DMS 273 (cell line): ENCODE measurements around the gene OTOG.

Experiments
- DNase-seq: peaks from one replicate; lab custom pipeline; 2025; ENCODE audit not compliant: unreplicated experiment; lab: John Stamatoyannopoulos, UW

OTOG gene, protein sequence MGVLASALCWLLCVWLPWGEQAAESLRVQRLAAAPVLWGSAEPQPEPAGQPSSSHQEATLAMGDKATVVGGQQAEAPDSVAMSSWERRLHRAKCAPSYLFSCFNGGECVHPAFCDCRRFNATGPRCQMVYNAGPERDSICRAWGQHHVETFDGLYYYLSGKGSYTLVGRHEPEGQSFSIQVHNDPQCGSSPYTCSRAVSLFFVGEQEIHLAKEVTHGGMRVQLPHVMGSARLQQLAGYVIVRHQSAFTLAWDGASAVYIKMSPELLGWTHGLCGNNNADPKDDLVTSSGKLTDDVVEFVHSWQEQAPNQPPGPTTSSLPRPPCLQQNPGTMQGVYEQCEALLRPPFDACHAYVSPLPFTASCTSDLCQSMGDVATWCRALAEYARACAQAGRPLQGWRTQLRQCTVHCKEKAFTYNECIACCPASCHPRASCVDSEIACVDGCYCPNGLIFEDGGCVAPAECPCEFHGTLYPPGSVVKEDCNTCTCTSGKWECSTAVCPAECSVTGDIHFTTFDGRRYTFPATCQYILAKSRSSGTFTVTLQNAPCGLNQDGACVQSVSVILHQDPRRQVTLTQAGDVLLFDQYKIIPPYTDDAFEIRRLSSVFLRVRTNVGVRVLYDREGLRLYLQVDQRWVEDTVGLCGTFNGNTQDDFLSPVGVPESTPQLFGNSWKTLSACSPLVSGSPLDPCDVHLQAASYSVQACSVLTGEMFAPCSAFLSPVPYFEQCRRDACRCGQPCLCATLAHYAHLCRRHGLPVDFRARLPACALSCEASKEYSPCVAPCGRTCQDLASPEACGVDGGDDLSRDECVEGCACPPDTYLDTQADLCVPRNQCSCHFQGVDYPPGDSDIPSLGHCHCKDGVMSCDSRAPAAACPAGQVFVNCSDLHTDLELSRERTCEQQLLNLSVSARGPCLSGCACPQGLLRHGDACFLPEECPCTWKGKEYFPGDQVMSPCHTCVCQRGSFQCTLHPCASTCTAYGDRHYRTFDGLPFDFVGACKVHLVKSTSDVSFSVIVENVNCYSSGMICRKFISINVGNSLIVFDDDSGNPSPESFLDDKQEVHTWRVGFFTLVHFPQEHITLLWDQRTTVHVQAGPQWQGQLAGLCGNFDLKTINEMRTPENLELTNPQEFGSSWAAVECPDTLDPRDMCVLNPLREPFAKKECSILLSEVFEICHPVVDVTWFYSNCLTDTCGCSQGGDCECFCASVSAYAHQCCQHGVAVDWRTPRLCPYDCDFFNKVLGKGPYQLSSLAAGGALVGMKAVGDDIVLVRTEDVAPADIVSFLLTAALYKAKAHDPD (N-terminal part only)

DNA sequence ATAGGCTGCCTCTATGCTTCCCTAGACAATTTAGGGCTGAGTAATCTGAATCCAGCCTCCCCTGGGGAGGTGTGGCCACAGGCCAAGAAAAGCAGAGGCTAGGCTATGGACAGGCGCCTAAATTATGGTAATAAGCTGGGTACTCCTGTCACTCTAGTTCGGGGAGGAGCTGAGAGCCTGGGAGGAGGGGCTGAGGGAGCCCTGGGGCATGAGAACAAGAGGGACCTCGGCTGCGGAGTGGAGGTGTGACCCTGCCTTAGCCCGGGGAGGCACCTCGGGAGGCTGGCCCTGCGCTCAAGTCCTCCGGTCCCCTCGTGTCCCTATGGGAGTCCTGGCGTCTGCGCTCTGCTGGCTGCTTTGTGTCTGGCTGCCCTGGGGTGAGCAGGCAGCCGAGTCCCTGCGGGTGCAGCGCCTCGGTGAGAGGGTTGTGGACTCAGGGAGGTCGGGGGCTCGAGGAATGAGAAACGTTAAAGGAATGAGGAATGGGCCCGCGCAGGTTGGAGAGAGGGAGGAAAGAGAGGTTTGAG, at the start of gene OTOG:
Gene OTOG, plus strand, starts transcription at position 209 of the 527 bp plus-strand sequence. Its CDS starts 114 bp downstream, at position 323.
- peak; percentile 84 for DNase-seq

DNA sequence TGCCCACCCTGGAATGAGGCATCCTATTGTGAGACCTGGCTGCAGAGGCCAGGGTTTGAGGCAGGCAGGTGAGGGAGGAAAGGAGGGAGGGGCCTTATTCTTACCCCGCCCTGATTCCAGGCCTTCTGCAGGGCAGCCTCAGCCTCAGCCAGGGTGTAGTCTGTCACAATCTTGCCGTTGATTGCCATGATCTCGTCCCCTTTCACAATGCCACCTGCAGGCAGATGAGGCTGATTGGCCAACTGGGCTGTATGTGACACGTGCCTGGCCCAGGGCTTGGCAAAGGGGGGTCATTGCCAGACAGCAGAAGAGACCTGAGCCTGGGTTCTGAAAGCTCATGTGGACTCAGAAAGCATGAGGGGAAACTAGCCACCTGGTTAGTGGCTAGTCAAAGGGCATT, 49.0 kb upstream of the OTOG start:
- no peak for DNase-seq

DNA sequence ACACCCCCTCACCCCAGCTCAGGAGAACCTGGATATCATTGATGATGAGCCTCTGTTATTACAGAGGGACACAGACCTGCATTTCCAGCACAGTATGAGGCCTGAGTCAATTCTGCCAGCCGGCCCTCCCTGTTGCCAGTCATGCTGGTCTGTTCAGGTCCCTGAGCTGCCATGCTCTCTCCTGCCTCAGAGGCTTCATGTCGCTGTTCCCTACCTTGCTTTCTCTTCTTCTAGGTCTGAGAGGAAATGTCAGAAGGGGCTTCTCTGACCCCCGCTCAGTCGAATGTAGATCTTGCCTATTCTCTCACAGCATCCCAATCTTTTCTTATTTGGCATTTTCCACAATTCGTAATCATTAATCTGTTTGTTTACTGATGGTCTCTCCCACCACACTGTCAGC, 48.6 kb upstream of the OTOG start:
- DNase-seq, result no peak

DNA sequence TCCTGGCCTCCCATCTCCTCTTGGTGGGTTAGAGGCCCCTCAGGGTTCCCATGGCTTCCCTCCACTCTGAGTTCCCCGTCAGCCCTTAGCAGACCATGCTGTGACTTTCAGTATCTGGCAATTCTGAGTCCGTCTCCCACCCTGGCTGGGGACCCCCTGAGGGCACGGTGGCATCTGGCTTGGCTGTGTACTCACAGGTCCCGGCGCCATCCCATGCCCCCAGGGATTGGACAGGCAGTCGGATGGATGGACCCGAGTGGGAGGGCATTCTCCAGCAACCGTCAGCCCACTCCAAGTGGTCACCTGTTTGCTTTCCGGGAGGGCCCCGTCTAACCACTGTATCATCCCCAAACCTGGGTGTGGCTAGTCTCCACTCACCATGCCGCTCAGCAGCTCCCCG, 46.4 kb upstream of the OTOG start:
- no peak for DNase-seq

DNA sequence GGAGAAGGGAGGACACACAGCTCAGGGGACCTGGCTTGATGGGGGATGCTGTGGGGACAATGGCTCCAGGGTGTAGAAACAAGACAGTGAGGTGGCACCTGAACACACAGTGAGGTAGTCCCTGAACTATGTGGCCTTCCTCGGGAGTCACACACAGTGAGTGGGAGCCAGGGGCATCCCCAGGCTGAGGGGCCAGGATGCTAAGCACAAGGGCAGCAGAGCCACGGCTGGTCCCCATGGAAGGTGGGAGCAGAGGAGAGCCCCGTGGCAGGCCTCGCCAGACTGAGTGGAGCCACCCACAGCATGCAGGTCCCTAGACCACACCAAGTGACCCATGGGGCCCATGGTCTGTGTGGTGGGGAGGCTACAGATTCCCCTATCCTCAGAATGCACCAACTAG, 44.4 kb upstream of the OTOG start:
- no peak for DNase-seq

DNA sequence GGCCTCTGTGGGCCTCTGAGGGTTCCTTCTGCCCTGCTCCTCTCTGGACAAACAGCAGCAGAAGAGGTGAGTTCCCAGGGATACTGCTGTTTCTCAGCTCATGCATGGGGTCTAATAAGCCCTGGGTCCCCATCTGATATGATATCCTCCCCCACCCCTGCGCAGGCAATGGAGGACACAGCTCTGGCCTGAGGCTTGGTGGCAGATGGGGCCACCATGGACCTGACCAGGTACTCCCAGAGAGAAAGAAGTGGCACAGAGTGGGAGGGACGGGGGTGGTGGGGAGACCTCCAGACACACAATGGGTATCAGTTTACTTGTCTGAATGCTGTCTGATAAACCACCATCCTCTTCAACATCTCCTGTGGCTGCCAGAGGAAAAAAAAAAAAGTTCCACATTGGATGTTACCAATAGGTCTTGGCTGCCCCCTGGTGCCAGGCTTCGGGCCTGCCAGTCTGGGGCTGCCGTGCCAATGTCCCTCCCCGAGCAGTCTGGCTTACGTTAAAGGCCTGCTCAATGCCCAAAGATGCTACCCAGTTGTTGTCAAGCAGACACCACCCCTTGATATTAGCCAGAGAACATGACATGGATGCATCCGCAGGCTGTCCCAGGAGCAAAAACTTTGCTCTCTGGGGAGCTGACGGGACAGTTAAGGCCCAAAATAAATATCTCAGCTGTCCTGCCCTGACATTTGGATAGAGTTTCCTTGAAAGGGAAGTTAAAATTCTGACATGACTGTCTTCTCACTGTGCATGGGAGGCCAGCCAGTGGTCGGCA, 42.5 kb upstream of the OTOG start:
- peak; percentile 84 for DNase-seq

DNA sequence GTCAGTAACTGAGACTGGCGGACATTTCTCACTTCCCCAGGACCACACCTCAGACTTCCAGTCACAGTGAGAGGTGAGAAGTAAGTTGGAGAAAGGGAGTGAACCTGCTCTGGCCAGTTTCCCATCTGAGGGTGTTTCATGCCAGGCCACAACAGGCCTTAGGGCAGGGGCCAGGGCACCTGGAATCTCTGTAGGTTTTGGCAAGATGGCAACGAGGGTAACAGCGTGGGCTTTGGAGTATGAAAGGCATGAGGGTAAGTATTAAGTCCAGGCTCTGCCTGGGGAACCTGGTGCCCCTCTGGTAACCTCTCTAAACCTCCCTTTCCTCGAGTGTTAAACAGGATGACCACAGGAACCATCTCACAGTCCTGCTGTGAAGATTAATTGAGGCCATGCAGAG, 41.9 kb upstream of the OTOG start:
- DNase-seq, result no peak

DNA sequence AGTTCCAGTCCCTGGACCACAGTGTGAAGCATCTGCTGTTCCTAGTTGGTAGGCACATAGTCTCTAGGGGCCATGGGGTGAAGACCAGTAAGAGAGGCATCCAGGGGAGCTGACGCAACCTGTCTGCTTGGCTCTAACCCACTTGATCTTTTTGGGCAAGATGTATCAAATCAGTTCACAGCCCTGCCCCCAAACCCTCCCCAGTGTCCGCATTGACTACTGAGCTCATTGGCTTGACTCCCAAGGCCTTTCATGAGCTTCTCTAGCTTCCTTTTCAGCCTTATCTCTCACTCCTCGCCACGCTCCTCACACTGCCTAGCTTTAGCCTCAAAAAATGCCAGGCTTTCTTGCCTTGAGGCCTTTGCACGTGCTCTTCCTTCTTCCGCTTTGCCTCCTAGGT, 40.7 kb upstream of the OTOG start:
- DNase-seq, result no peak

DNA sequence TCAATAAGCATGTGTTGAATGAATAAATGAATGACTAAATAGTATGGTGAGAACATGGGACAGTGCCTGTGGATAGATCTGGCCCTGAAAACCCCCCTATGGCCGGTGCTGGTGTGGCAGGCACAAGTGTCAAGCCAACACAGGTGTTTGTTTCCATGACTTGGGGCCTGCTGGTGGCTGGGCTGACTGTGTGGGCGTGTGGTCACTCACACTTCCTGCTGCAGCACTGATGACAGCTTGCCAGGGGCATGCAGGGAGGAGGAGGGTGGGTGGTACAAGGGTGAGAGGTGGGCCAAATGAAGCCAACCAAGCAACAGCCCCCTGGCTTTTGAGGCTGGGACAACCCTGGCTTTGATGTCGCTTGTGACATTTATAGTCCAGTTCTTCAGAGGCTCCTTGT, 40.1 kb upstream of the OTOG start:
- no peak for DNase-seq

DNA sequence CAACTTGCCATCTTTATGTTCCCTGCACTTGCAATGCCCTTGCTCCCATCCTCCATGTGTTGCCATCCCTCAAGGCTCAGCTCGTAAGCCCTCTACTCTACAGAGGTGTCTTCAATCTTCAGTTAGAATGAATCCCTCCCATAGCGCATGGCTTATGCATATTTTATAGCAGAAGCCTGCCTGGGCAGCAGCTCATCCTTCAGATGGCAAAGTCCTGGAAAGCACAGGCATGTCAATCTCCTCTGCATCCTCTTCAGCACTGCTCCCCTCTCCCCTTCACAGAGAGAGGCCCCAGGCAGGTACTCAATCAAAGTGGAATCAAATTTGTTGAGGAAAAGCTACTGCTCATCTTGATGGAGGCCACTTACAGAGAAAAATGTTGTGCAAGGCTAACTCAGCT, 39.3 kb upstream of the OTOG start:
- no peak for DNase-seq

DNA sequence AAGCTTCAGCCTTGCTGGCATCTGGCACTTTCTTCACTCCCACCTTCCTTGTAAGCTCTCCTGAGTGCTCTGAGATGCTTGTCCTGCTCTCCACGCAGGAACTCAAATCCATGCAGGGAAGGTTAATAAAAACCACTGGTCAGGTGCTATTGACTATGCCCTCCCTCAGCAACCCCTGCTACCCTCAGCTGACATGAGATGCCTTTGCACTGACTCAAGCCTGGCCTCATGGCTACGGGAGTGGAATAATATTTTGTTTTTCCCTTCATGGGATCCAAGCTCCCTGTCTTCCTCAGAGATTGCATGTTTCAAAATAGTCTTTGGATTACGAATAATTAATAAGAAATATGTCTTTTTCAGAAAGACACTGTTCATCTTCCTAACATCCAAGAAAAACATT, 38.8 kb upstream of the OTOG start:
- DNase-seq, result no peak

DNA sequence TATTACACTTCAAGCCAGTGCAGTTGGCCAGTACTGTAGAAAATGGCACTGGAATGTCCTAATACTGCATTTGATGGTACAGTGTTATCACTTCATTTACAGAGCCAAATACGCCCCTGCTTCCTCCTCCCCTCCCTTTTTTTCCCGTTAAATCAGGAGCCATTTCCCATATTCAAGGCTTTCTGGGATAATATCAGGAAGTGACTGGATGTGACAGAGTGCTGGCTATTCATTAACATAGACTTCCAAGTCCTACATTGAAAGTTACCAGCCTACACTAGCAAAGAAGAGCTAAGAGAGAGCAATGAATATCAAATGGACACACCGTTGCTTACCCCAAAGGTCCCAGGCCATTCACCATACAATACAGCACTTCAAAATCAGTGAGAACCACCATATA, 38.3 kb upstream of the OTOG start:
- DNase-seq, result no peak

DNA sequence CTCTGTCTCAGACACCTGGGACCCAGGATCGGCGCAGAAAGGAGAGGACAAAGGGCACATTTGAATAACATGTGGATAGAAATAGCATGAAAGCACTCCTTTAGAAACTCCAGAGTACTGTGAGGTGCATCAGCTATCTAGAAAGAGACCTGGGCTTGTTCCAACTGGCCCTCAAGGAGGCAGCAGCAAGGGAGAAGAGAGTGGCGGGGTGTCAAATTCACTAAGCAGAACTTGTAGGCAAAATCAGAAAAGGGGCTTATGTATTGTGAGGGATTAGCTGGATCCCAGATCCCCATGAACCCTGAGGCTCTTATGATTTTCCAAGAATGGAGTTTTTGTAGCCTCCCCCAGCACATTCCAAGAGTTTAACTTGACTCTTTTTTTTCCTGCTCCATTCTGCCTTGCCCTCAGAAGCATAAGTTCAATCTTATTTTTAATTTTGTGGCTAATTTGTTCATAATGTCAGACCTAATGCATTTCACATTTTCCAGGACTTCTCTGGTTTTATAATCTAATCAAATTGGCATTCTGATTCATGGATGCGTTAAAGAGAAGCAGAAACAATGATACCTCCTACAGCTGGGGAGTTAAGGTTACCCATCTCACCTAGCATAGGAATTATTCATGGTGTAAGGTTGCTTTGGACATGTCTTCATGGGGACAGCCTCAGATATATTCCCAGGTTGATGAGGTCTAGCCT, 36.4 kb upstream of the OTOG start:
- no peak for DNase-seq

DNA sequence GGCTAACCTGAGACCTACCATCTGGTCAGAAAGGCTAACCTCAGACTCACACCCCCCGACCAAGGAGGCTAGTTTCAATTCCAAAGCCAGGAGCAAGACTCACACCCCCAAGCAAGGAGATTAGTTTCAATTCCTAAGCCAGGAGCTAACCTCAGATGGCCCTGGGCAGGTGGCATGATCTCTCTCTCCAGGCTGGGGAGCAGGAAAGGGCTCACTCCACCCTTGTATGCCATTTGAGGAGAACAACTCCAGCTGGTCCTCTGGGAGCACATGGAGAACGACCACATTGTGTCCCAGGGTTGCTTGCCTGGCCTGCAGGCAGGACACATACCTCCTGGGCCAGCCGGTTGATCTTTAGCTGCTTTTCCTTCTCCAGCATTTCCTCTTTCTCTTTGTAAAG, 35.5 kb upstream of the OTOG start:
- DNase-seq, result peak; percentile 4

DNA sequence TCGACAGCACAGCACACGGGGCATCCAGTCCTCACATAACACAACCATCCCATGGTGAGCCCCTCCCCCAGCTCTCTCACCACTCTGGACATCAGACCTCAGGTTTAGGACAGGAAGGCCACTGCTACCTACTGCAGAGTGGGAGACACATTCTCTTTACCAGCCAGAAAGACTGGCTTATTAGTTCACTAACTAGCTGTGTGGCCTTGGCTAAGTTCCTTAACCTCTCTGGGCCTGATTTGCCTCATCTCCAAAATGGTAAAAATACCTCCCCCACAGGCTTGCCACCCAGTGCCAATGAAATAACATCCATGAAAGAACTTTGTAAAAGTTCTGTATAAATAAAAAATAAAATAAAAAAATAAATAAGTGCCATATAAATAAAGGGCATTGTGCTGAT, 35.0 kb upstream of the OTOG start:
- DNase-seq, result no peak

DNA sequence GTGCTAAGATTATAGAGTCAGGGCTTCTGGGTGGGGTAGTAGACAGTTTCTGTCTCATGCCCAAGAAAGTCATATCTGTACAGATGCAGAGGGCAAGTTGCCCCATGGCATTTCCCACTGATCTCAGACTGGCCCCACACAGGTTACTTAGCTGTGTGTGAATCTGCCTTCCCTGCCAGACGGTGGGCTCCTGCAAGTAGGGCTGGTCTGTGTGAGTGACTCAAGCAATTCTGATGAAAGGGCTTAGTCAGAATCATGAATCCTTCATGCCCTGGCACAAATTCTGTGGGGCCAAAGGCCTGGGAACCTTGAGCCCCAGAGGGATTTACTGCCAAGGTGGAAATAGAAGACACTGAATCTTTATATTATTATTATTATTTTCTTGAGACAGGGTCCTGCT, 33.2 kb upstream of the OTOG start:
- no peak for DNase-seq

DNA sequence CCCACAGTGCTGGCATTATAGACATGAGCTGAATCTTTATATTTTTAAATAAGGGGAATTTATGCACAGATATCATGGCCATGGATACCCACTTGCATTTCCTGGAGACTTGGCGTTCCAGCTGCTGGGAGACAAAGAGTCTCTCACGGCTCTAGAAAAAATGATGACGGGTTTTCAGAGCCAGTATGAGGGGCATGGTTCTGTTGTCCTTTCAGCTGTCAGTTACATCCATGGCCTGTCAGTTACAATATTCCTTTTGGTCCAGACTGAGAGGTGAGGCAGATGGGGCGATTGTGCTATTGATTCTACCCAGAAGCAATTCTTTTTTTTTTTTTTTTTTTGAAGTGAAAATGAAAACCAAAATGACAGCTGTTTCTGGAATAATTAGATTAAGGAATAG, 32.6 kb upstream of the OTOG start:
- DNase-seq, result no peak

DNA sequence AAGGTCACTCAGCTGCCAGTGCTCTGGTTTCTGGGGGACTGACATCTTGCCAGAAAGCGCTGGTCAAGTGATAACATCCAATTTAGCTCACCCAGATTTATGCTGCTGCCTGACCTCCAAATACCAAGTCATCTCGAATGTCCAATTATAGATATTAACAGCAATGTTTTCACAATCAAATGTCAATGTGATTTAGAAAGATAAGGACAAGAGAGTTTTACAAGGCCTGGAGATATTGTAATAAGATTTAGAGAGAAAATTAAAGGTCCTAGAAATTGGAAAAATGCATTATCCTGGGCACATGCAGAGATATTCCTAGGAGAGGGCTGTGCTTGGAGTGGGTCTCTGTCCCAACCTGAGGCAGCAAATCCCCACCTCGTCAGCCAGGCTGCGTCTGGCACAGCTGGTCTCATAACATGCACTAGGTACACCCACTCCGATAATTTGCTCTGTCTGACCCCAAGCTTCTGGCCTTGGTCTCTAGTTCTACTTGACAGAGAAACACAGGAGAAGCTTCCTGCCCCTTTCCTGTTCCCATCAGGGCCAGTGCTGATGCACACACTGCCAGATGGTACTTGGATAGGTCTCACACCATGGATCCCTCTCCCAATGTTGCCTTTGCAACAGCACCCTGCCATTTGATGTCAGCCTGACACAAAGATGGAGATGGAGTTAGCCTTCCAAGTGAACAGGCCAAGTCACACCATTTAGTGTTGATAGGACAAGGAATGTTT, 31.4 kb upstream of the OTOG start:
- DNase-seq, result no peak

DNA sequence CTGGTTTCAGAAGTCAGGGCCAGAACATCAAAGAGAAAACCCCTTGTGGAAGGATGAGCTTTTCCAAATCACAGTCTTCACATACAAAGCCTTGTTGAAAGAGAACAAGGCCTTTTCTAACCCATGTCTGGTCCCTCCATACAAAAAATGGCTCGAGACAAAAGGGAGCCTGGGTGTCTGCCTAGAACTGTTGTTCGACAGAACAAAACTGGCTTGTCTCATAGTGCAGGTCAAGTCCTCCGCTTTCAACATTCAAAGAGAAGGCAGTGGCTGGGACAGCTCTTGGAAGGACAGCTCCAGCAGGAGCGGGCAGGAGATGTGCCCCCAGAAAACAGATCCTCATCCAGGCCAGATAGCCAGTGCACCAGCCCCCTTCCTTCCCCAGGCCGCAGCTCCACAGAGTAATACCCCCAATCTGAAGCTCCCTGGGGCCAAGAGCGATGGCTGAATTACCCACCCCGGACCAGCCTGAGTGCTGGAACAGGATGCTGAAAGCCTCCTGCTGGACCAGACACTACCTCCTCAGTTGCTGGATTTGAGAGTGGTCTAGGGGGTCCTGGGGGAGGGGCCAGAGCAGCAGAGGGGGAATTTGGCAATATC, 30.4 kb upstream of the OTOG start:
- DNase-seq, result no peak
